HepG2 (cell line): Measurements from ENCODE around the gene CAPG. TPM values are rescaled to one million over a fixed set of nuclear protein-coding genes. Genes with fewer than 3 reads are reported as not detected.

ENCODE experiments used
- ATM ChIP-seq: fragments of 450-650 bp; IDR thresholded peaks from 2 replicates; pipeline ENCODE4 v1.7.1; 2017; ENCODE audit warnings: mild to moderate bottlenecking, borderline replicate concordance
- GATAD1 ChIP-seq: IDR thresholded peaks from 2 replicates; pipeline ENCODE4 v1.6.1; 2016; ENCODE audit warnings: missing genetic modification reagents, missing compliant biosample characterization
- POLR2AphosphoS5 ChIP-seq: IDR thresholded peaks from 2 replicates; pipeline ENCODE4 v1.6.1; 2012; ENCODE audit warnings: low read depth, low read length
- RELA ChIP-seq: sonication (generic); formaldehyde crosslinking; IDR thresholded peaks from 2 replicates; pipeline ENCODE4 v1.4.0; 2020; ENCODE audit warnings: missing genetic modification reagents
- RFX5 ChIP-seq: IDR thresholded peaks from 2 replicates; pipeline ENCODE4 v1.6.1; 2011; ENCODE audit warnings: low read depth, low read length, improper control_type of control experiment
- SIX1 ChIP-seq: sonication (generic); formaldehyde crosslinking; IDR thresholded peaks from 2 replicates; pipeline ENCODE4 v1.4.0; 2020; ENCODE audit warnings: missing genetic modification reagents, borderline replicate concordance
- SRSF9 ChIP-seq: fragments of 200-400 bp; formaldehyde crosslinking; IDR thresholded peaks from 2 replicates; pipeline ENCODE4 v1.6.1; 2018; ENCODE audit warnings: borderline replicate concordance, mild to moderate bottlenecking, low read depth, low read length; ENCODE audit not compliant: insufficient read depth, poor library complexity, severe bottlenecking
- TARDBP ChIP-seq: sonication (generic); formaldehyde crosslinking; IDR thresholded peaks from 2 replicates; pipeline ENCODE4 v1.8.0; 2022; ENCODE audit warnings: mild to moderate bottlenecking, missing genetic modification reagents
- ZBTB21 ChIP-seq: sonication (generic); formaldehyde crosslinking; IDR thresholded peaks from 2 replicates; pipeline ENCODE4 v1.4.0; 2020; ENCODE audit warnings: missing genetic modification reagents
- ZFP36L2 ChIP-seq: sonication (generic); formaldehyde crosslinking; IDR thresholded peaks from 2 replicates; pipeline ENCODE4 v1.4.0; 2020; ENCODE audit warnings: missing genetic modification reagents
- ZFX ChIP-seq: sonication (generic); formaldehyde crosslinking; IDR thresholded peaks from 2 replicates; pipeline ENCODE4 v1.4.0; 2020; ENCODE audit warnings: mild to moderate bottlenecking, low read depth, missing genetic modification reagents, moderate library complexity
- ZKSCAN5 ChIP-seq: sonication (generic); formaldehyde crosslinking; IDR thresholded peaks from 2 replicates; pipeline ENCODE4 v1.5.1; 2020; ENCODE audit warnings: mild to moderate bottlenecking, missing genetic modification reagents
- ZNF3 ChIP-seq: IDR thresholded peaks from 2 replicates; pipeline ENCODE4 v1.7.0; 2017; ENCODE audit warnings: inconsistent platforms
- ZNF839 ChIP-seq: sonication (generic); formaldehyde crosslinking; IDR thresholded peaks from 2 replicates; pipeline ENCODE4 v1.4.0; 2020; ENCODE audit warnings: missing genetic modification reagents, mild to moderate bottlenecking, borderline replicate concordance
- ZNF850 ChIP-seq: sonication (generic); formaldehyde crosslinking; conservative IDR thresholded peaks from 2 replicates; pipeline ENCODE4 v1.9.0; 2021; ENCODE audit warnings: mild to moderate bottlenecking, missing genetic modification reagents
- ZSCAN22 ChIP-seq: sonication (generic); formaldehyde crosslinking; IDR thresholded peaks from 2 replicates; pipeline ENCODE4 v1.4.0; 2020; ENCODE audit warnings: mild to moderate bottlenecking, missing genetic modification reagents
- ZSCAN30 ChIP-seq: sonication (generic); formaldehyde crosslinking; IDR thresholded peaks from 2 replicates; pipeline ENCODE4 v1.5.0; 2020; ENCODE audit warnings: mild to moderate bottlenecking, missing genetic modification reagents
- polyA plus RNA-seq, 8 experiments: library from polyadenylated mRNA; depleted of rRNA in 3 of 8; stranded (reverse) in 7 of 8; unstranded in 1 of 8; fragments of >200 nt; fragmentation: Illumina TruSeq in 4 of 8; extraction: Trizol in 4 of 8; gene quantifications; 2 replicates each; pipeline versions ENCODE4 v1.2.1 to v1.2.3, GENCODE V29; 2011 to 2016; ENCODE audit warnings: low read depth in 4 of 8, missing spikeins in 1 of 8, mixed read lengths in 1 of 8; ENCODE audit not compliant: insufficient read depth in 1 of 8
- total RNA-seq, 5 experiments: library from RNA; depleted of rRNA; stranded (reverse); fragments of >200 nt; fragmentation: Illumina TruSeq; extraction: Trizol; gene quantifications; 2 replicates each; pipeline ENCODE4 v1.2.3, GENCODE V29; 2016; ENCODE audit warnings: low read depth in 1 of 5
- TF ChIP-seq, protein P1 (sequence below): sonication (generic); formaldehyde crosslinking; IDR thresholded peaks from 2 replicates; pipeline ENCODE4 v1.4.0; 2020; ENCODE audit warnings: mild to moderate bottlenecking, missing genetic modification reagents, borderline replicate concordance
- TF ChIP-seq, protein P2 (sequence below), 2 experiments: sonication (generic) in 1 of 2; formaldehyde crosslinking in 1 of 2; IDR thresholded peaks; 2 replicates each; pipeline versions ENCODE4 v1.6.1 to v1.9.0; 2014 to 2022; ENCODE audit warnings: antibody characterized with exemption in 1 of 2, borderline replicate concordance in 1 of 2, inconsistent platforms in 1 of 2, low read depth in 1 of 2, missing genetic modification reagents in 1 of 2

CAPG gene
- total and polyA plus RNA-seq, 2 of the 13 experiments (the other 11 are each of a cell fraction or from before 2014, with no cell fraction given) = 12.7 to 18.2 TPM

GRCh38 chr2:85421260-85422071, 11.3 kb upstream of the CAPG start (continued):
- TF ChIP-seq, protein P1, sequence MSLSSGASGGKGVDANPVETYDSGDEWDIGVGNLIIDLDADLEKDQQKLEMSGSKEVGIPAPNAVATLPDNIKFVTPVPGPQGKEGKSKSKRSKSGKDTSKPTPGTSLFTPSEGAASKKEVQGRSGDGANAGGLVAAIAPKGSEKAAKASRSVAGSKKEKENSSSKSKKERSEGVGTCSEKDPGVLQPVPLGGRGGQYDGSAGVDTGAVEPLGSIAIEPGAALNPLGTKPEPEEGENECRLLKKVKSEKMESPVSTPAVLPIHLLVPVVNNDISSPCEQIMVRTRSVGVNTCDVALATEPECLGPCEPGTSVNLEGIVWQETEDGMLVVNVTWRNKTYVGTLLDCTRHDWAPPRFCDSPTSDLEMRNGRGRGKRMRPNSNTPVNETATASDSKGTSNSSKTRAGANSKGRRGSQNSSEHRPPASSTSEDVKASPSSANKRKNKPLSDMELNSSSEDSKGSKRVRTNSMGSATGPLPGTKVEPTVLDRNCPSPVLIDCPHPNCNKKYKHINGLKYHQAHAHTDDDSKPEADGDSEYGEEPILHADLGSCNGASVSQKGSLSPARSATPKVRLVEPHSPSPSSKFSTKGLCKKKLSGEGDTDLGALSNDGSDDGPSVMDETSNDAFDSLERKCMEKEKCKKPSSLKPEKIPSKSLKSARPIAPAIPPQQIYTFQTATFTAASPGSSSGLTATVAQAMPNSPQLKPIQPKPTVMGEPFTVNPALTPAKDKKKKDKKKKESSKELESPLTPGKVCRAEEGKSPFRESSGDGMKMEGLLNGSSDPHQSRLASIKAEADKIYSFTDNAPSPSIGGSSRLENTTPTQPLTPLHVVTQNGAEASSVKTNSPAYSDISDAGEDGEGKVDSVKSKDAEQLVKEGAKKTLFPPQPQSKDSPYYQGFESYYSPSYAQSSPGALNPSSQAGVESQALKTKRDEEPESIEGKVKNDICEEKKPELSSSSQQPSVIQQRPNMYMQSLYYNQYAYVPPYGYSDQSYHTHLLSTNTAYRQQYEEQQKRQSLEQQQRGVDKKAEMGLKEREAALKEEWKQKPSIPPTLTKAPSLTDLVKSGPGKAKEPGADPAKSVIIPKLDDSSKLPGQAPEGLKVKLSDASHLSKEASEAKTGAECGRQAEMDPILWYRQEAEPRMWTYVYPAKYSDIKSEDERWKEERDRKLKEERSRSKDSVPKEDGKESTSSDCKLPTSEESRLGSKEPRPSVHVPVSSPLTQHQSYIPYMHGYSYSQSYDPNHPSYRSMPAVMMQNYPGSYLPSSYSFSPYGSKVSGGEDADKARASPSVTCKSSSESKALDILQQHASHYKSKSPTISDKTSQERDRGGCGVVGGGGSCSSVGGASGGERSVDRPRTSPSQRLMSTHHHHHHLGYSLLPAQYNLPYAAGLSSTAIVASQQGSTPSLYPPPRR (CRISPR knock-in tag) = peak; percentile 99
- TF ChIP-seq ZKSCAN5 (CRISPR knock-in tag) = no peak
- peak; percentile 75; the same call in 1 of the 2 replicates for TF ChIP-seq GATAD1 (CRISPR knock-in tag)
- peak; percentile 52; the same call in 1 of the 2 replicates for TF ChIP-seq ZBTB21
- TF ChIP-seq ZSCAN30 (CRISPR knock-in tag) = no peak
- TF ChIP-seq TARDBP (CRISPR knock-in tag) = peak; percentile 81; the same call in 1 of the 2 replicates
- no peak for TF ChIP-seq ZNF850 (CRISPR knock-in tag)
- TF ChIP-seq RFX5 = no peak
- TF ChIP-seq ZFP36L2 = no peak
- TF ChIP-seq RELA (CRISPR knock-in tag) = no peak; the same call in 1 of the 2 replicates
- no peak for TF ChIP-seq SRSF9
- TF ChIP-seq, protein P2, sequence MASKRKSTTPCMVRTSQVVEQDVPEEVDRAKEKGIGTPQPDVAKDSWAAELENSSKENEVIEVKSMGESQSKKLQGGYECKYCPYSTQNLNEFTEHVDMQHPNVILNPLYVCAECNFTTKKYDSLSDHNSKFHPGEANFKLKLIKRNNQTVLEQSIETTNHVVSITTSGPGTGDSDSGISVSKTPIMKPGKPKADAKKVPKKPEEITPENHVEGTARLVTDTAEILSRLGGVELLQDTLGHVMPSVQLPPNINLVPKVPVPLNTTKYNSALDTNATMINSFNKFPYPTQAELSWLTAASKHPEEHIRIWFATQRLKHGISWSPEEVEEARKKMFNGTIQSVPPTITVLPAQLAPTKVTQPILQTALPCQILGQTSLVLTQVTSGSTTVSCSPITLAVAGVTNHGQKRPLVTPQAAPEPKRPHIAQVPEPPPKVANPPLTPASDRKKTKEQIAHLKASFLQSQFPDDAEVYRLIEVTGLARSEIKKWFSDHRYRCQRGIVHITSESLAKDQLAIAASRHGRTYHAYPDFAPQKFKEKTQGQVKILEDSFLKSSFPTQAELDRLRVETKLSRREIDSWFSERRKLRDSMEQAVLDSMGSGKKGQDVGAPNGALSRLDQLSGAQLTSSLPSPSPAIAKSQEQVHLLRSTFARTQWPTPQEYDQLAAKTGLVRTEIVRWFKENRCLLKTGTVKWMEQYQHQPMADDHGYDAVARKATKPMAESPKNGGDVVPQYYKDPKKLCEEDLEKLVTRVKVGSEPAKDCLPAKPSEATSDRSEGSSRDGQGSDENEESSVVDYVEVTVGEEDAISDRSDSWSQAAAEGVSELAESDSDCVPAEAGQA (IDR thresholded peaks at IDR 0.05; ENCODE audit: low read depth) = 0 out of 2 replicates have a peak, but pooled peaks have one; percentile 38
- TF ChIP-seq, protein P2 (CRISPR knock-in tag; IDR thresholded peaks at IDR 0.05; ENCODE audit: borderline replicate concordance) = no peak
- TF ChIP-seq ZFX (CRISPR knock-in tag) = peak; percentile 71
- no peak for TF ChIP-seq ZSCAN22
- TF ChIP-seq ZNF3 (CRISPR knock-in tag) = 0 out of 2 replicates have a peak, but pooled peaks have one; percentile 58
- no peak for TF ChIP-seq POLR2AphosphoS5
- no peak for TF ChIP-seq ZNF839
- TF ChIP-seq ATM = no peak
- peak; percentile 79 for TF ChIP-seq SIX1 (CRISPR knock-in tag)
